HepG2 (cell line): Measurements from ENCODE around the gene SOBP. TPM values are rescaled to one million over a fixed set of nuclear protein-coding genes. Genes with fewer than 3 reads are reported as not detected.

Source experiments
- ATAC-seq: fragments of 200-7000 bp; cut with Tn5 transposase; 3 replicates; pipeline ENCODE4 v1.9.1; 2020; ENCODE audit warnings: mild to moderate bottlenecking, moderate library complexity
- BruUV-seq: library from RNA; stranded (reverse); fragments of 400-500 nt; replicated peaks from 2 replicates; lab custom pipeline; 2021; lab: Mats Ljungman, UMichigan
- CTCF ChIA-PET: fragments of 300-600 bp; formaldehyde crosslinking; extraction: SDS; loops from one replicate; lab custom pipeline; 2021; ENCODE audit warnings: low total read pairs, inconsistent platforms, low intra/inter-chr PET ratio; lab: Yijun Ruan, JAX
- POLR2A ChIA-PET: fragments of 350-600 bp; sonication (Branson Sonifier 250); formaldehyde crosslinking; loops from one replicate; lab custom pipeline; 2020; ENCODE audit warnings: antibody characterized with exemption, inconsistent platforms; lab: Yijun Ruan, JAX
- DNase-seq: peaks from one replicate; pipeline ENCODE4 v3.0.0-alpha.2; 2015; ENCODE audit warnings: low spot score
- FAIRE-seq: peaks from 3 replicates; lab custom pipeline; 2011; peaks lifted over from hg19 to GRCh38; lab: Jason Lieb, UNC
- H2AFZ ChIP-seq: one replicate; pipeline ENCODE4 v1.6.1; 2011; ENCODE audit warnings: low read length, inconsistent platforms
- H3K27ac ChIP-seq: fragments of 300-600 bp; 3 replicates; pipeline ENCODE4 v1.8.0; 2011; ENCODE audit warnings: mixed run types, mild to moderate bottlenecking, mixed read lengths, low read length, inconsistent platforms; ENCODE audit not compliant: insufficient read depth; ENCODE audit errors: extremely low read length
- H3K27me3 ChIP-seq, 2 experiments: fragments of 200-600 bp in 1 of 2; 2 replicates in 1 of 2; 3 replicates in 1 of 2; pipeline versions ENCODE4 v1.6.0 to v1.8.0; 2011; ENCODE audit warnings: low read length in 2 of 2, mild to moderate bottlenecking in 2 of 2, moderate library complexity in 2 of 2, inconsistent platforms in 1 of 2; ENCODE audit not compliant: insufficient read depth in 2 of 2, control insufficient read depth in 1 of 2
- H3K36me3 ChIP-seq, 2 experiments: fragments of 200-600 bp in 1 of 2; replicated peaks in 1 of 2; 2 replicates in 1 of 2; 3 replicates in 1 of 2; pipeline versions ENCODE4 v1.5.1 to v1.8.0; 2011; ENCODE audit warnings: low read length in 2 of 2, inconsistent platforms in 1 of 2; ENCODE audit not compliant: insufficient read depth in 2 of 2, control insufficient read depth in 1 of 2
- H3K4me1 ChIP-seq: 2 replicates; pipeline ENCODE4 v1.5.1; 2012; ENCODE audit warnings: low read length, inconsistent platforms; ENCODE audit not compliant: insufficient read depth
- H3K4me2 ChIP-seq: 2 replicates; pipeline ENCODE4 v1.6.0; 2011; ENCODE audit warnings: low read depth, low read length, inconsistent platforms
- H3K4me3 ChIP-seq, 3 experiments: fragments of 200-600 bp in 1 of 3; sonication (generic), shearing (Covaris generic) in 1 of 3; replicated peaks in 1 of 3; 2 replicates each; pipeline ENCODE4 v1.5.1; 2011 to 2016; ENCODE audit warnings: low read length in 3 of 3, inconsistent platforms in 2 of 3, low read depth in 2 of 3, mild to moderate bottlenecking in 2 of 3, control low read depth in 1 of 3, mixed read lengths in 1 of 3; ENCODE audit not compliant: insufficient read depth in 1 of 3
- H3K79me2 ChIP-seq: one replicate; pipeline ENCODE4 v1.6.1; 2011; ENCODE audit warnings: low read length, inconsistent platforms; ENCODE audit not compliant: insufficient read depth
- H3K9ac ChIP-seq: 2 replicates; pipeline ENCODE4 v1.6.0; 2011; ENCODE audit warnings: mild to moderate bottlenecking, low read depth, low read length, inconsistent platforms; ENCODE audit not compliant: insufficient read depth
- H3K9me3 ChIP-seq: 2 replicates; pipeline ENCODE4 v1.5.1; 2012; ENCODE audit warnings: mild to moderate bottlenecking, low read length
- H4K20me1 ChIP-seq: 2 replicates; pipeline ENCODE4 v1.6.0; 2011; ENCODE audit warnings: inconsistent platforms, mild to moderate bottlenecking, low read length, moderate library complexity; ENCODE audit not compliant: insufficient read depth
- CAMTA2 ChIP-seq: sonication (generic); formaldehyde crosslinking; IDR thresholded peaks from 2 replicates; pipeline ENCODE4 v1.4.0; 2020; ENCODE audit warnings: mild to moderate bottlenecking, missing genetic modification reagents, borderline replicate concordance
- CTCF ChIP-seq: sonication (generic); formaldehyde crosslinking; IDR thresholded peaks from 2 replicates; pipeline ENCODE4 v1.5.0; 2020; ENCODE audit warnings: mild to moderate bottlenecking, missing genetic modification reagents, moderate library complexity
- KLF16 ChIP-seq, 2 experiments: sonication (generic) in 1 of 2; formaldehyde crosslinking in 1 of 2; IDR thresholded peaks; 2 replicates each; pipeline versions ENCODE4 v1.6.1 to v1.8.0; 2016 to 2023; ENCODE audit warnings: missing genetic modification reagents in 2 of 2, missing compliant biosample characterization in 1 of 2
- MED13 ChIP-seq: sonication (generic); formaldehyde crosslinking; IDR thresholded peaks from 2 replicates; pipeline ENCODE4 v1.5.0; 2020; ENCODE audit warnings: missing genetic modification reagents
- NONO ChIP-seq, 2 experiments: fragments of 450-650 bp in 1 of 2; sonication (generic) in 1 of 2; formaldehyde crosslinking in 1 of 2; IDR thresholded peaks in 1 of 2; conservative IDR thresholded peaks in 1 of 2; 2 replicates each; pipeline versions ENCODE4 v1.6.1 to v1.8.0; 2017 to 2022; ENCODE audit warnings: mild to moderate bottlenecking in 1 of 2, missing genetic modification reagents in 1 of 2, moderate library complexity in 1 of 2
- RFXAP ChIP-seq: sonication (generic); formaldehyde crosslinking; IDR thresholded peaks from 2 replicates; pipeline ENCODE4 v1.4.0; 2020; ENCODE audit warnings: missing genetic modification reagents, borderline replicate concordance
- SOX13 ChIP-seq, 3 experiments: fragments of 450-650 bp in 1 of 3; sonication (generic) in 1 of 3; formaldehyde crosslinking in 1 of 3; IDR thresholded peaks in 2 of 3; conservative IDR thresholded peaks in 1 of 3; 2 replicates each; pipeline versions ENCODE4 v1.5.0 to v1.6.1; 2016 to 2020; ENCODE audit warnings: antibody characterized with exemption in 1 of 3, mild to moderate bottlenecking in 1 of 3, missing compliant biosample characterization in 1 of 3, missing genetic modification reagents in 1 of 3, moderate library complexity in 1 of 3
- SRY ChIP-seq: sonication (generic); formaldehyde crosslinking; IDR thresholded peaks from 2 replicates; pipeline ENCODE4 v1.8.0; 2022; ENCODE audit warnings: mild to moderate bottlenecking, missing genetic modification reagents
- ZBTB3 ChIP-seq: sonication (generic); formaldehyde crosslinking; IDR thresholded peaks from 2 replicates; pipeline ENCODE4 v1.4.0; 2020; ENCODE audit warnings: low read depth, mild to moderate bottlenecking, moderate library complexity, missing genetic modification reagents, borderline replicate concordance
- ZNF205 ChIP-seq: IDR thresholded peaks from 2 replicates; pipeline ENCODE4 v1.6.1; 2018; ENCODE audit warnings: missing biosample characterization, missing genetic modification reagents
- ZNF275 ChIP-seq: sonication (generic); formaldehyde crosslinking; IDR thresholded peaks from 2 replicates; pipeline ENCODE4 v1.8.0; 2022; ENCODE audit warnings: missing genetic modification reagents, mild to moderate bottlenecking, inconsistent platforms, borderline replicate concordance
- ZNF331 ChIP-seq: sonication (generic); formaldehyde crosslinking; IDR thresholded peaks from 2 replicates; pipeline ENCODE4 v1.4.0; 2020; ENCODE audit warnings: missing genetic modification reagents
- ZNF414 ChIP-seq: sonication (generic); formaldehyde crosslinking; IDR thresholded peaks from 2 replicates; pipeline ENCODE4 v1.5.0; 2020; ENCODE audit warnings: missing genetic modification reagents
- ZNF720 ChIP-seq: sonication (generic); formaldehyde crosslinking; IDR thresholded peaks from 2 replicates; pipeline ENCODE4 v1.4.0; 2020; ENCODE audit warnings: missing genetic modification reagents
- WGBS: methylation state at CpG from one replicate; pipeline ENCODE4 v1.1.6; 2017; ENCODE audit warnings: low lambda C conversion rate; 5-methylcytosine and 5-hydroxymethylcytosine counted together
- in situ Hi-C: cut with HindIII; loops from 2 replicates; pipeline ENCODE4 v1.10.0; 2017; ENCODE audit warnings: low pct_unique_long_range_greater_than_20kb; ENCODE audit not compliant: extremely low pct_ligation_motif_present
- intact Hi-C: fragments of 100-400 bp; cut with micrococcal nuclease; formaldehyde crosslinking; loops from one replicate; pipeline ENCODE4 v1.10.0; 2022; ENCODE audit not compliant: unreplicated experiment
- polyA plus RNA-seq, 8 experiments: library from polyadenylated mRNA; depleted of rRNA in 3 of 8; stranded (reverse) in 7 of 8; unstranded in 1 of 8; fragments of >200 nt; fragmentation: Illumina TruSeq in 4 of 8; extraction: Trizol in 4 of 8; gene quantifications; 2 replicates each; pipeline versions ENCODE4 v1.2.1 to v1.2.3, GENCODE V29; 2011 to 2016; ENCODE audit warnings: low read depth in 4 of 8, missing spikeins in 1 of 8, mixed read lengths in 1 of 8; ENCODE audit not compliant: insufficient read depth in 1 of 8
- total RNA-seq, 5 experiments: library from RNA; depleted of rRNA; stranded (reverse); fragments of >200 nt; fragmentation: Illumina TruSeq; extraction: Trizol; gene quantifications; 2 replicates each; pipeline ENCODE4 v1.2.3, GENCODE V29; 2016; ENCODE audit warnings: low read depth in 1 of 5

Gene SOBP
- total and polyA plus RNA-seq, 2 of the 13 experiments (the other 11 are each of a cell fraction or from before 2014, with no cell fraction given) = 1.5 to 6.9 TPM

GRCh38 chr6:107683183-107683582, 193.3 kb downstream of the SOBP start:
- Histone ChIP-seq H3K79me2 (no peaks in the 10 kb centered on the region), H2AFZ (no peak overlapping the region), H3K9ac (no peak overlapping the region), H3K4me1 (no peaks in the 10 kb centered on the region), H3K27me3 (peaks cover 0 to 3% of the 10 kb centered on the region in 2 experiments; a peak in 1 of 5 replicates), H3K27ac (no peak overlapping the region), H3K4me3 (no peak overlapping the region), H3K36me3 (no peaks in the 10 kb centered on the region)
- ATAC-seq = no peak
- CTCF ChIA-PET = no interaction called here
- intact Hi-C loops (no loop called here), in situ Hi-C loops (no loop called here)
- POLR2A ChIA-PET = no interaction called here
- BruUV-seq = no TSS peak
- TF ChIP-seq RFXAP = no peak
- TF ChIP-seq ZNF331 = peak; percentile 94
- TF ChIP-seq, all 625 proteins: peak for 1
- Histone ChIP-seq H3K4me2 (no peak overlapping the region), H3K9me3 (no peaks in the 10 kb centered on the region; the same call in 1 of the 2 replicates), H4K20me1 (no peaks in the 10 kb centered on the region)
- 0% methylated on average over 2 of the region's 2 CpGs for WGBS
- FAIRE-seq = no peak
- no peak for DNase-seq

- ChIA-PET CTCF (no interaction called here), POLR2A (no interaction called here)
- WGBS = 0% methylated on average over 2 of the region's 2 CpGs
- in situ Hi-C loops = no loop called here
- Histone ChIP-seq H3K9me3 (no peaks in the 10 kb centered on the region; the same call in 1 of the 2 replicates), H3K4me2 (no peak overlapping the region), H3K27me3 (peaks cover 0 to 11% of the 10 kb centered on the region in 2 experiments; a peak in 4 of 5 replicates), H3K9ac (no peak overlapping the region), H3K27ac (no peak overlapping the region), H3K4me3 (no peak overlapping the region), H3K36me3 (no peaks in the 10 kb centered on the region), H3K4me1 (no peaks in the 10 kb centered on the region), H2AFZ (no peak overlapping the region), H4K20me1 (no peaks in the 10 kb centered on the region), H3K79me2 (no peaks in the 10 kb centered on the region)
- ATAC-seq (no peak), FAIRE-seq (no peak), DNase-seq (no peak)
- intact Hi-C loops = no loop called here
- no TSS peak for BruUV-seq
- TF ChIP-seq CAMTA2 (no peak), ZNF275 (no peak), SRY (no peak), ZNF720 (no peak), NONO (IDR thresholded peaks at IDR 0.05) (no peak), NONO (CRISPR knock-in tag; conservative IDR thresholded peaks at IDR 0.05) (no peak), ZBTB3 (no peak), CTCF (no peak), ZNF205 (CRISPR knock-in tag) (no peak), SOX13 (IDR thresholded peaks at IDR 0.05) (no peak), SOX13 (CRISPR knock-in tag; conservative IDR thresholded peaks at IDR 0.05 in 1 of 2, IDR thresholded peaks at IDR 0.05 in 1 of 2) (no peak), MED13 (CRISPR knock-in tag) (no peak), ZNF414 (CRISPR knock-in tag) (no peak), KLF16 (CRISPR knock-in tag; IDR thresholded peaks at IDR 0.05) (no peak)
Measured at GRCh38 chr6:107684996-107685395, 195.1 kb downstream of the SOBP start.
